Liver (tissue), 9 donors: ENCODE data around the gene PPP2R5C. TPM values are rescaled to one million over a fixed set of nuclear protein-coding genes. Genes with fewer than 3 reads are reported as not detected.

Experiments used
- DNase-seq: peaks from one replicate; pipeline ENCODE4 v3.0.0-alpha.2; 2017; ENCODE audit warnings: low spot score
- H3K27ac ChIP-seq, 2 donors: one replicate each; pipeline ENCODE4 v1.7.0; 2013; ENCODE audit warnings: inconsistent platforms in 2 of 2, low read length in 2 of 2, control low read depth in 1 of 2, low read depth in 1 of 2, mild to moderate bottlenecking in 1 of 2
- H3K27me3 ChIP-seq, 4 donors: one replicate each; pipeline versions ENCODE4 v1.6.1 to v1.7.0; 2013; ENCODE audit warnings: low read length in 3 of 4, inconsistent platforms in 1 of 4, mild to moderate bottlenecking in 1 of 4, moderate library complexity in 1 of 4; ENCODE audit not compliant: control insufficient read depth in 4 of 4, insufficient read depth in 4 of 4
- H3K36me3 ChIP-seq, 4 donors: one replicate each; pipeline versions ENCODE4 v1.6.1 to v1.7.0; 2013; ENCODE audit warnings: low read length in 3 of 4, mild to moderate bottlenecking in 3 of 4, low read depth in 1 of 4, moderate library complexity in 1 of 4; ENCODE audit not compliant: control insufficient read depth in 4 of 4, insufficient read depth in 3 of 4
- H3K4me1 ChIP-seq, 4 donors: one replicate each; pipeline versions ENCODE4 v1.6.1 to v1.7.0; 2013; ENCODE audit warnings: low read length in 3 of 4, mild to moderate bottlenecking in 3 of 4, moderate library complexity in 1 of 4; ENCODE audit not compliant: control insufficient read depth in 4 of 4, insufficient read depth in 4 of 4
- H3K4me3 ChIP-seq, 3 donors: one replicate each; pipeline versions ENCODE4 v1.6.1 to v1.7.0; 2013; ENCODE audit warnings: low read length in 3 of 3, control low read depth in 1 of 3, low read depth in 1 of 3, mild to moderate bottlenecking in 1 of 3
- H3K9ac ChIP-seq, 2 donors: one replicate each; pipeline ENCODE4 v1.7.0; 2013; ENCODE audit warnings: low read length in 2 of 2, mild to moderate bottlenecking in 2 of 2, moderate library complexity in 2 of 2, control low read depth in 1 of 2, low read depth in 1 of 2
- H3K9me3 ChIP-seq, 4 donors: one replicate each; pipeline versions ENCODE4 v1.6.1 to v1.7.0; 2013; ENCODE audit warnings: low read length in 3 of 4; ENCODE audit not compliant: control insufficient read depth in 4 of 4
- ATF3 ChIP-seq: IDR thresholded peaks from 2 replicates; pipeline ENCODE4 v1.6.1; 2016; ENCODE audit warnings: antibody characterized with exemption
- CTCF ChIP-seq: fragments of 150-350 bp; IDR thresholded peaks from 2 replicates; pipeline ENCODE4 v1.5.1; 2017; ENCODE audit warnings: improper control_type of control experiment, low read depth, low read length; ENCODE audit not compliant: missing input control
- EGR1 ChIP-seq, 2 donors: IDR thresholded peaks; 2 replicates each; pipeline ENCODE4 v1.6.1; 2016 to 2018; ENCODE audit warnings: antibody characterized with exemption in 2 of 2, low read depth in 2 of 2
- GABPA ChIP-seq, 2 donors: IDR thresholded peaks in 1 of 2; conservative IDR thresholded peaks in 1 of 2; 2 replicates each; pipeline ENCODE4 v1.6.1; 2016; ENCODE audit warnings: antibody characterized with exemption in 2 of 2, mild to moderate bottlenecking in 1 of 2, moderate library complexity in 1 of 2
- HNF4A ChIP-seq, 2 donors: conservative IDR thresholded peaks; 2 replicates each; pipeline ENCODE4 v1.6.1; 2016; ENCODE audit warnings: antibody characterized with exemption in 2 of 2, mild to moderate bottlenecking in 2 of 2
- HNF4G ChIP-seq: IDR thresholded peaks from 2 replicates; pipeline ENCODE4 v1.6.1; 2016; ENCODE audit warnings: antibody characterized with exemption
- JUND ChIP-seq, 2 donors: IDR thresholded peaks; 2 replicates each; pipeline ENCODE4 v1.6.1; 2016; ENCODE audit warnings: antibody characterized with exemption in 2 of 2
- NR2F2 ChIP-seq: IDR thresholded peaks from 2 replicates; pipeline ENCODE4 v1.6.1; 2016; ENCODE audit warnings: antibody characterized with exemption
- RAD21 ChIP-seq, 2 donors: IDR thresholded peaks; 2 replicates each; pipeline ENCODE4 v1.6.1; 2016; ENCODE audit warnings: antibody characterized with exemption in 2 of 2, mild to moderate bottlenecking in 2 of 2
- REST ChIP-seq: IDR thresholded peaks from 2 replicates; pipeline ENCODE4 v1.6.1; 2016; ENCODE audit warnings: antibody characterized with exemption, mild to moderate bottlenecking
- RXRA ChIP-seq, 2 donors: IDR thresholded peaks; 2 replicates each; pipeline ENCODE4 v1.6.1; 2017 to 2018; ENCODE audit warnings: antibody characterized with exemption in 2 of 2, mild to moderate bottlenecking in 1 of 2
- SP1 ChIP-seq: IDR thresholded peaks from 2 replicates; pipeline ENCODE4 v1.6.1; 2018; ENCODE audit warnings: antibody characterized with exemption, mild to moderate bottlenecking
- TAF1 ChIP-seq: conservative IDR thresholded peaks from 2 replicates; pipeline ENCODE4 v1.6.1; 2016; ENCODE audit warnings: antibody characterized with exemption, mild to moderate bottlenecking
- YY1 ChIP-seq: IDR thresholded peaks from 2 replicates; pipeline ENCODE4 v1.6.1; 2016; ENCODE audit warnings: antibody characterized with exemption, mild to moderate bottlenecking
- WGBS: extraction: QIAGEN DNeasy Blood & Tissue Kit; methylation state at CpG from one replicate; pipeline ENCODE4 v1.1.7; 2013; 5-methylcytosine and 5-hydroxymethylcytosine counted together
- polyA plus RNA-seq, 2 donors: library from polyadenylated mRNA; stranded (reverse) in 1 of 2; unstranded in 1 of 2; fragments of 200-250 nt in 1 of 2; fragments of >200 nt in 1 of 2; fragmentation: Nextera tagmentation in 1 of 2; extraction: Ambion mirVana in 1 of 2; gene quantifications; one replicate each; pipeline versions ENCODE4 v1.2.1 to v1.2.3, GENCODE V29; 2013 to 2015
- total RNA-seq, 2 donors: library from RNA; depleted of rRNA; stranded (reverse); fragments of >200 nt; gene quantifications; one replicate each; pipeline ENCODE4 v1.2.3, GENCODE V29; 2014
- donor health status: healthy.
- donor health status: healthy.
- donor health status: healthy.
- donor health status: healthy.
- donor health status: healthy.

The PPP2R5C gene
- total and polyA plus RNA-seq, 4 donors, result 33.5 to 52.3 (median 43.9) TPM

- Histone ChIP-seq H3K9me3 (no peaks in the 10 kb centered on the region), H3K4me1 (no peaks in the 10 kb centered on the region), H3K4me3 (no peak overlapping the region), H3K36me3 (peaks cover 13 to 86% (median 56%) of the 10 kb centered on the region in 4 donors), H3K27ac (no peak overlapping the region), H3K9ac (no peak overlapping the region), H3K27me3 (no peaks in the 10 kb centered on the region)
- no peak for TF ChIP-seq HNF4G
- no peak for TF ChIP-seq ATF3
- TF ChIP-seq GABPA (IDR thresholded peaks at IDR 0.05 in 1 of 2, conservative IDR thresholded peaks at IDR 0.05 in 1 of 2), result no peak
- no peak for TF ChIP-seq EGR1 (IDR thresholded peaks at IDR 0.05; ENCODE audit: low read depth in 2 of 2)
- TF ChIP-seq RXRA (IDR thresholded peaks at IDR 0.05), result no peak
- no peak for TF ChIP-seq JUND (IDR thresholded peaks at IDR 0.05)
- TF ChIP-seq YY1, result no peak
- no peak for TF ChIP-seq CTCF
- WGBS, result 97% methylated on average over 13 of the region's 13 CpGs
- DNase-seq, result no peak
Observed at GRCh38 chr14:101903111-101903561, 141.6 kb downstream of the PPP2R5C start.

GRCh38 chr14:101905614-101906013 is 144.1 kb downstream of the PPP2R5C start:
- DNase-seq, result no peak
- Histone ChIP-seq H3K9ac (no peak overlapping the region), H3K4me1 (no peaks in the 10 kb centered on the region), H3K27ac (no peak overlapping the region), H3K4me3 (no peak overlapping the region), H3K27me3 (no peaks in the 10 kb centered on the region), H3K9me3 (no peaks in the 10 kb centered on the region), H3K36me3 (peaks cover 8 to 80% (median 62%) of the 10 kb centered on the region in 4 donors)
- WGBS, result 92% methylated on average over 9 of the region's 9 CpGs
- TF ChIP-seq HNF4A (conservative IDR thresholded peaks at IDR 0.05) (no peak), RAD21 (IDR thresholded peaks at IDR 0.05) (no peak), JUND (IDR thresholded peaks at IDR 0.05) (no peak), TAF1 (no peak), ATF3 (no peak), NR2F2 (no peak), RXRA (IDR thresholded peaks at IDR 0.05) (no peak), SP1 (no peak), REST (no peak)
